AG09309 (cell line): ENCODE measurements around the gene PCDHGB3.
"Not testable (repeated sequence)": the region's sequence is repeated elsewhere in the genome, so short reads cannot be mapped to it uniquely, and the experiment has no call there.

Experiments used
- DNase-seq: peaks from one replicate; pipeline ENCODE4 v3.0.0-alpha.2; 2010; ENCODE audit warnings: low read depth
- H3K4me3 ChIP-seq: 2 replicates; pipeline ENCODE4 v1.5.1; 2011; ENCODE audit warnings: mild to moderate bottlenecking, low read depth, low read length, moderate library complexity; ENCODE audit not compliant: control insufficient read depth
- TF ChIP-seq, protein P1 (sequence below): IDR thresholded peaks from 2 replicates; pipeline ENCODE4 v1.5.1; 2011; ENCODE audit warnings: mild to moderate bottlenecking, low read depth, low read length, inconsistent platforms; ENCODE audit not compliant: insufficient read depth, control insufficient read depth; ENCODE audit errors: missing control alignments

The PCDHGB3 gene

DNA sequence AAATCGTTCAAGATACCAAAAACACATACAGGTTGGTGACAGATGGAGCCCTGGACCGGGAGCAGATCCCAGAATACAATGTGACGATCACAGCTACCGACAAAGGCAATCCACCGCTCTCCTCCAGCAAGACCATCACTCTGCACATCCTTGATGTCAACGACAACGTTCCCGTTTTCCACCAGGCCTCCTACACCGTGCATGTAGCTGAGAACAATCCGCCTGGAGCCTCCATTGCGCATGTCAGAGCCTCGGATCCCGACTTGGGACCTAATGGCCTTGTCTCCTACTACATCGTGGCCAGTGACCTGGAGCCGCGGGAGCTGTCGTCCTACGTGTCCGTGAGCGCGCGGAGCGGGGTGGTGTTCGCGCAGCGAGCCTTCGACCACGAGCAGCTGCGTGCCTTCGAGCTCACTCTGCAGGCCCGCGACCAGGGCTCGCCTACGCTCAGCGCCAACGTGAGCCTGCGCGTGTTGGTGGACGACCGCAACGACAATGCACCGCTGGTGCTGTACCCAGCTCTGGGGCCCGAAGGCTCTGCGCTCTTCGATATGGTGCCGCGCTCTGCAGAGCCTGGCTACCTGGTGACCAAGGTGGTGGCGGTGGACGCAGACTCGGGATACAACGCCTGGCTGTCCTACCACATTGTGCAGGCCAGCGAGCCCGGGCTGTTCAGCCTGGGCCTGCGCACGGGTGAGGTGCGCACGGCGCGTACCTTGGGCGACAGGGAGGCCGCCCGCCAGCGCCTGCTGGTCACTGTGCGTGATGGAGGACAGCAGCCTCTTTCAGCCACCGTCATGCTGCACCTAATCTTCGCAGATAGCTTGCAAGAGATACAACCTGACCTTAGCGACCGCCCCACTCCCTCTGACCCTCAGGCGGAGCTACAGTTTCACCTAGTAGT is 1.8 kb downstream of the PCDHGB3 start:
- TF ChIP-seq, protein P1, sequence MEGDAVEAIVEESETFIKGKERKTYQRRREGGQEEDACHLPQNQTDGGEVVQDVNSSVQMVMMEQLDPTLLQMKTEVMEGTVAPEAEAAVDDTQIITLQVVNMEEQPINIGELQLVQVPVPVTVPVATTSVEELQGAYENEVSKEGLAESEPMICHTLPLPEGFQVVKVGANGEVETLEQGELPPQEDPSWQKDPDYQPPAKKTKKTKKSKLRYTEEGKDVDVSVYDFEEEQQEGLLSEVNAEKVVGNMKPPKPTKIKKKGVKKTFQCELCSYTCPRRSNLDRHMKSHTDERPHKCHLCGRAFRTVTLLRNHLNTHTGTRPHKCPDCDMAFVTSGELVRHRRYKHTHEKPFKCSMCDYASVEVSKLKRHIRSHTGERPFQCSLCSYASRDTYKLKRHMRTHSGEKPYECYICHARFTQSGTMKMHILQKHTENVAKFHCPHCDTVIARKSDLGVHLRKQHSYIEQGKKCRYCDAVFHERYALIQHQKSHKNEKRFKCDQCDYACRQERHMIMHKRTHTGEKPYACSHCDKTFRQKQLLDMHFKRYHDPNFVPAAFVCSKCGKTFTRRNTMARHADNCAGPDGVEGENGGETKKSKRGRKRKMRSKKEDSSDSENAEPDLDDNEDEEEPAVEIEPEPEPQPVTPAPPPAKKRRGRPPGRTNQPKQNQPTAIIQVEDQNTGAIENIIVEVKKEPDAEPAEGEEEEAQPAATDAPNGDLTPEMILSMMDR, result no peak
- no peak overlapping the region for H3K4me3 ChIP-seq
- DNase-seq, result no peak

DNA sequence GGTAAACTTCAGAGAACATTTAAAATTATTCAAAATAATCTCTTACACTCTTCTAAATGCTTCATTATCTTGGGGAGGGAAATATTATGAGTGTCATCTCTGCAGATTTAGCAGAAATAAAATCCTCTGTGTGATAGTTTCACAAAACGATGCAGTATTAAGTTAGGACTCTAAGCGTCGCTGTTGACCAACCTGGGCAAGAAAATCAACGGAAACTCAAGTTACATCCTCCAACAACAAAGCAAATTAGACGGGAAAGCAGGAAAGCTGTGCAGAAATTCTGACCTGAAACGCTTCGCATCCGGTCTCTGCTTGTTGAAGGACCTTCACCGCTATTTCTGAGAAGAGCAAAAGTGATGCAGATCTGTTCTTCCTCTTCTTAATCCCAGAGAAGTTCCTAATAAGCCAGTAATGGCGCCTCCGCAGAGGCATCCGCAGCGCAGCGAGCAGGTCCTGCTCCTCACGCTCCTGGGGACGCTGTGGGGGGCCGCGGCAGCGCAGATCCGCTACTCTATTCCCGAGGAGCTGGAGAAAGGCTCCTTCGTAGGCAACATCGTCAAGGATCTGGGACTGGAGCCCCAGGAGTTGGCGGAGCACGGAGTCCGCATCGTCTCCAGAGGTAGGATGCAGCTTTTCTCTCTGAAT is 3.8 kb downstream of the PCDHGB3 start, which contains the start of gene PCDHGA6:
Gene PCDHGA6 (plus strand): TSS at position 219 of the 645 bp plus-strand sequence. CDS start 193 bp downstream, at position 412.
- TF ChIP-seq, protein P1, result peak; percentile 66
- no peak for DNase-seq
- peak within 1 kb of the TSS; percentile 39 for H3K4me3 ChIP-seq

DNA sequence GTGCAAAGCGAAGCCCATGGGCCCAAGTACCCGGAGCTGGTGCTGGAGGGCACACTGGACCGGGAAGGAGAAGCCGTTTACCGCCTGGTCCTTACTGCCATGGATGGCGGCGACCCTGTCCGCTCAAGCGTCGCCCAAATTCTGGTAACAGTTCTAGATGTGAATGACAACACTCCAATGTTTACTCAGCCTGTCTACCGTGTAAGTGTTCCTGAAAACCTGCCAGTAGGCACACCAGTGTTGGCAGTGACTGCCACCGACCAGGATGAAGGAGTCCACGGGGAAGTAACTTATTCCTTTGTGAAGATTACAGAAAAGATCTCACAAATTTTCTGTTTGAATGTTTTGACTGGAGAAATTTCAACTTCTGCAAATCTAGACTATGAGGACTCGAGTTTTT is 4.6 kb downstream of the PCDHGB3 start:
- no peak for DNase-seq
- no peak overlapping the region; the same call in 1 of the 2 replicates for H3K4me3 ChIP-seq
- TF ChIP-seq, protein P1, result no peak

DNA sequence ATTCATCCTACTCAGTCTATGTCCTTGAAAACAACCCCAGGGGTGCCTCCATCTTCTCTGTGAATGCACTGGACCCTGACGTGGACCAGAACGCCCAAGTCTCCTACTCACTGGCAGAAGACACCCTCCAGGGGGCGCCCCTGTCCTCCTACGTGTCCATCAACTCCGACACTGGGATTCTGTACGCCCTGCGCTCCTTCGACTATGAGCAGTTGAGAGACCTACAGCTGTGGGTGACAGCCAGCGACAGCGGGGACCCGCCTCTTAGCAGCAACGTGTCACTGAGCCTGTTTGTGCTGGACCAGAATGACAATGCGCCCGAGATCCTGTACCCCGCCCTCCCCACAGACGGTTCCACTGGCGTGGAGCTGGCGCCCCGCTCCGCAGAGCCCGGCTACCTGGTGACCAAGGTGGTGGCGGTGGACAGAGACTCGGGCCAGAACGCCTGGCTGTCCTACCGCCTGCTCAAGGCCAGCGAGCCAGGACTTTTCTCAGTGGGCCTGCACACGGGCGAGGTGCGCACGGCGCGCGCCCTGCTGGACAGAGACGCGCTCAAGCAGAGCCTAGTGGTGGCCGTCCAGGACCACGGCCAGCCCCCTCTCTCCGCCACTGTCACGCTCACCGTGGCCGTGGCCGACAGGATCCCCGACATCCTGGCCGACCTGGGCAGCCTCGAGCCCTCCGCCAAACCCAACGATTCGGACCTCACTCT is 5.6 kb downstream of the PCDHGB3 start:
- H3K4me3 ChIP-seq, DNase-seq: not testable (repeated sequence)
- TF ChIP-seq, protein P1, result peak; percentile 17

DNA sequence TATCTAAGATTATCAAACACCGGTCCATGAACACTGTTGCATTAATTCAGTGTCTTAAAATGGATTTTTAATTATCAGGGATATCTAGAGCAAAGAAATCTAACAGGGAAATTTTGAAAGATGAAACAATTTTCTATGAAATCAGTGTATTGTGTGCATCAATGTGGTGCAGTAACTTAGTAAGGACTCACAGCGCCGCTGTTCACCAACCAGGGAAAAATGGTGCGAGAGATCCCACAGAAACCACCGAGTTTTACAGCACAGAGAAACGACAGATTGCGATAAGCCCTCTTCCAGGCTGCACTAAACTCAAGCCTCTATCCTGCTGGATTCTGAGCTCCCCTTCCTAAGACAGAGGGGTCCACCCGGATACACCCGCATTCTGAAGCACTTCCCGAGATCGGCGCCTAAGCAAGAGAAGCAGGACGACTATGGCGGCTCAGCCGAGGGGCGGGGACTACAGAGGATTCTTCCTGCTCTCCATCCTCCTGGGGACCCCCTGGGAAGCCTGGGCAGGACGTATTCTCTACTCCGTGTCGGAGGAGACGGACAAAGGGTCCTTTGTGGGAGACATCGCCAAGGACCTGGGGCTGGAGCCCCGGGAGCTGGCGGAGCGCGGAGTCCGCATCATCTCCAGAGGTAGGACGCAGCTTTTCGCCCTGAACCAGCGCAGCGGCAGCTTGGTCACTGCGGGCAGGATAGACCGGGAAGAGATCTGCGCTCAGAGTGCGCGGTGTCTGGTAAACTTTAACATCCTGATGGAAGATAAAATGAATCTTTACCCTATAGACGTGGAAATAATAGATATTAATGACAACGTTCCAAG is 12.6 kb downstream of the PCDHGB3 start, which contains the start of gene PCDHGA7:
Gene PCDHGA7 (plus strand): TSS at position 274 of the 826 bp plus-strand sequence. CDS start 158 bp downstream, at position 432.
- H3K4me3 ChIP-seq, result peak within 1 kb of the TSS; percentile 65
- TF ChIP-seq, protein P1, result peak; percentile 62
- no peak for DNase-seq
